CD4-positive, alpha-beta memory T cell (primary cell): ENCODE data around the gene HABP2. TPM values are rescaled to one million over a fixed set of nuclear protein-coding genes. Genes with fewer than 3 reads are reported as not detected.

Experiments
- CTCF ChIA-PET: fragments of 350-600 bp; sonication (Branson Sonifier 250); formaldehyde crosslinking; loops from one replicate; lab custom pipeline; 2021; ENCODE audit warnings: inconsistent platforms; ENCODE audit not compliant: partially characterized antibody; lab: Charles Lee
- POLR2A ChIA-PET: fragments of 350-600 bp; sonication (Branson Sonifier 250); formaldehyde crosslinking; loops from one replicate; lab custom pipeline; 2021; ENCODE audit not compliant: partially characterized antibody; lab: Charles Lee
- DNase-seq, 5 donors: peaks; one replicate each; pipeline versions ENCODE4 v3.0.0 to v3.0.0-alpha.2; 2020 to 2022; ENCODE audit warnings: mixed read lengths in 1 of 5
- H3K27ac ChIP-seq: one replicate; pipeline ENCODE4 v1.7.0; 2013; ENCODE audit warnings: low read depth, low read length
- H3K27me3 ChIP-seq: 2 replicates; pipeline ENCODE4 v1.7.0; 2013; ENCODE audit warnings: mild to moderate bottlenecking, low read length, moderate library complexity; ENCODE audit not compliant: insufficient read depth
- H3K36me3 ChIP-seq: 2 replicates; pipeline ENCODE4 v1.7.0; 2013; ENCODE audit warnings: mild to moderate bottlenecking, low read length, moderate library complexity; ENCODE audit not compliant: insufficient read depth
- H3K4me1 ChIP-seq: 2 replicates; pipeline ENCODE4 v1.7.0; 2013; ENCODE audit warnings: mild to moderate bottlenecking, low read length, moderate library complexity; ENCODE audit not compliant: insufficient read depth
- H3K4me3 ChIP-seq, 2 donors: one replicate each; pipeline ENCODE4 v1.7.0; 2013; ENCODE audit warnings: low read length in 2 of 2, mild to moderate bottlenecking in 1 of 2
- H3K9me3 ChIP-seq, 2 donors: one replicate each; pipeline ENCODE4 v1.7.0; 2013; ENCODE audit warnings: low read length in 2 of 2, control low read depth in 1 of 2; ENCODE audit not compliant: control insufficient read depth in 1 of 2
- H3K27ac Mint-ChIP-seq, 7 donors: one replicate each; pipeline ENCODE4 v1.8.0; 2020 to 2021; ENCODE audit warnings: mixed read lengths in 7 of 7, mild to moderate bottlenecking in 6 of 7, inconsistent platforms in 3 of 7, moderate library complexity in 3 of 7
- H3K27me3 Mint-ChIP-seq, 2 donors: one replicate each; pipeline ENCODE4 v1.8.0; 2020 to 2021; ENCODE audit warnings: mixed read lengths in 2 of 2
- H3K36me3 Mint-ChIP-seq, 2 donors: one replicate each; pipeline ENCODE4 v1.8.0; 2020 to 2021; ENCODE audit warnings: mixed read lengths in 2 of 2, inconsistent platforms in 1 of 2, mild to moderate bottlenecking in 1 of 2
- H3K4me1 Mint-ChIP-seq, 4 donors: one replicate each; pipeline ENCODE4 v1.8.0; 2020 to 2021; ENCODE audit warnings: mixed read lengths in 4 of 4, mild to moderate bottlenecking in 1 of 4
- H3K4me3 Mint-ChIP-seq, 8 donors: one replicate each; pipeline ENCODE4 v1.8.0; 2020 to 2021; ENCODE audit warnings: mixed read lengths in 8 of 8, mild to moderate bottlenecking in 7 of 8, moderate library complexity in 6 of 8, inconsistent platforms in 3 of 8
- H3K9me3 Mint-ChIP-seq, 8 donors: one replicate each; pipeline ENCODE4 v1.8.0; 2020 to 2021; ENCODE audit warnings: mixed read lengths in 8 of 8, mild to moderate bottlenecking in 5 of 8, inconsistent platforms in 3 of 8, moderate library complexity in 1 of 8
- intact Hi-C: fragments of 100-400 bp; cut with micrococcal nuclease; formaldehyde crosslinking; loops from one replicate; pipeline ENCODE4 v1.15.1; 2023
- polyA plus RNA-seq, 2 donors: library from polyadenylated mRNA; unstranded; fragments of 300-500 nt; fragmentation: Illumina TruSeq; gene quantifications; one replicate each; pipeline ENCODE4 v1.2.3, GENCODE V29; 2021
- total RNA-seq, 2 experiments: library from RNA; stranded (reverse); gene quantifications; one replicate each; pipeline ENCODE4 v1.2.3, GENCODE V29; 2021

Gene HABP2
- total and polyA plus RNA-seq, 4 experiments from 2014 or later = not detected

- Histone ChIP-seq H3K4me3 (no peak overlapping the region), H3K4me1 (no peaks in the 10 kb centered on the region), H3K36me3 (no peaks in the 10 kb centered on the region), H3K27ac (no peak overlapping the region), H3K27me3 (no peaks in the 10 kb centered on the region), H3K9me3 (no peaks in the 10 kb centered on the region)
- H3K9me3 Mint-ChIP-seq = peaks cover 0 to 3% (median 0%) of the 10 kb centered on the region in 8 donors
- H3K4me1 Mint-ChIP-seq = no peaks in the 10 kb centered on the region
- H3K27ac Mint-ChIP-seq = no peak overlapping the region
- no peak overlapping the region for H3K4me3 Mint-ChIP-seq
- no peak for DNase-seq
- POLR2A ChIA-PET = no interaction called here
- no peaks in the 10 kb centered on the region for H3K36me3 Mint-ChIP-seq
- CTCF ChIA-PET = no interaction called here
- peaks cover 6 to 17% of the 10 kb centered on the region in 2 donors for H3K27me3 Mint-ChIP-seq
- intact Hi-C loops = no loop called here
These were observed 75.8 kb downstream of the HABP2 start for GRCh38 chr10:113628607-113629153.

- no peaks in the 10 kb centered on the region for H3K4me1 ChIP-seq
- no peak overlapping the region for H3K27ac Mint-ChIP-seq
These were observed 78.2 kb downstream of the HABP2 start for GRCh38 chr10:113630929-113631533.

DNA sequence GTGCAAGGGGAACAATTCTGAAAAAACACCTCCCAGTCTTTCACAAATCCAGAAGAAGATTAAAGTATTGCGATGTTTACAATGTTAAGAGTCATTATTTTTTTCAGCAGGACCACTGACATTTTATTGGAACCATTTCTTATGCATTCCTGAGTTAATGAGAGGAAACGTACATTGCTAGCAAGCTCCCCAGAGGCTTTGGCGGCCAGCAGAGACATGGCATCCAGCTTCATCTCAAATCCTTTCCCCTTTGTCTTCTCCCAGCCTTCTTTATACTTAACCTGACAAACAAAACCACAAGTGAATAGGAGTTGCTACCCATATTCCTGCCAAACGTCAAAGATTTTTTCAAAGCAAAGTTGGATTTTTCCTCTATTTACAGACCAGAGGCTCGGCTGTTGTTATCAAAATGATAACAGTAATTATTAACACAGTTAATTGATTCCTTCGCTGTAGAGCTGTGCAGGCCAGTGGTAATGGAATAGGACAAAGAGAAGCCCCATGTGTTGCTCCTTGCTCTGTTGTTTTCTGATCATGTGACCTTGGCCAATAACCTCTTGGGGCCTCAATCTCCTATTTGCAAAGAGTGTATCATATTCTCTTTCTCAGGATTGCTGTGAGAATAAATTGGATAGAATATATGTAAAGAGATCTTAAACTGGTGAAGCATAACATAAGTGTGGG is 79.0 kb downstream of the HABP2 start:
- H3K9me3 ChIP-seq = no peaks in the 10 kb centered on the region
- CTCF ChIA-PET = no interaction called here
- Mint-ChIP-seq H3K27me3 (peaks cover 10 to 19% of the 10 kb centered on the region in 2 donors), H3K9me3 (peaks cover 0 to 9% (median 3%) of the 10 kb centered on the region in 8 donors), H3K36me3 (peaks cover 0 to 8% of the 10 kb centered on the region in 2 donors), H3K4me1 (no peaks in the 10 kb centered on the region), H3K4me3 (no peak overlapping the region), H3K27ac (no peak overlapping the region)
- no peak overlapping the region for H3K4me3 ChIP-seq
- no peak overlapping the region for H3K27ac ChIP-seq
- H3K27me3 ChIP-seq = no peaks in the 10 kb centered on the region
- intact Hi-C loops = no loop called here
- no peaks in the 10 kb centered on the region for H3K36me3 ChIP-seq
- POLR2A ChIA-PET = no interaction called here
- DNase-seq = no peak
- no peaks in the 10 kb centered on the region for H3K4me1 ChIP-seq

More at GRCh38 chr10:113630929-113631533, 78.2 kb downstream of the HABP2 start:
- Mint-ChIP-seq H3K4me3 (no peak overlapping the region), H3K4me1 (no peaks in the 10 kb centered on the region), H3K27me3 (peaks cover 9 to 16% of the 10 kb centered on the region in 2 donors), H3K36me3 (peaks cover 0 to 4% of the 10 kb centered on the region in 2 donors), H3K9me3 (peaks cover 0 to 9% (median 1%) of the 10 kb centered on the region in 8 donors)
- Histone ChIP-seq H3K36me3 (no peaks in the 10 kb centered on the region), H3K4me3 (no peak overlapping the region), H3K27me3 (no peaks in the 10 kb centered on the region), H3K27ac (no peak overlapping the region), H3K9me3 (no peaks in the 10 kb centered on the region)
- DNase-seq = no peak
- intact Hi-C loops = no loop called here
- ChIA-PET POLR2A (no interaction called here), CTCF (no interaction called here)

Other genes with a start within 250 kb of the HABP2 start
- not detected for gene NRAP, start 111.0 kb downstream of the HABP2 start, total RNA-seq
- gene NRAP, start 111.0 kb downstream of the HABP2 start, polyA plus RNA-seq = not detected
- 10 to 100 TPM; 18.2 to 23.1 TPM for gene CASP7, start 126.9 kb downstream of the HABP2 start, total RNA-seq
- 10 to 100 TPM; 16.4 to 22.7 TPM for gene CASP7, start 126.9 kb downstream of the HABP2 start, polyA plus RNA-seq
- under 1 TPM in 1 of 2 experiments, not detected in 1; 0.12 TPM for gene PLEKHS1, start 198.6 kb downstream of the HABP2 start, total RNA-seq
- not detected for gene PLEKHS1, start 198.6 kb downstream of the HABP2 start, polyA plus RNA-seq